ENCODE results near the gene METTL22.

Gene METTL22

DNA sequence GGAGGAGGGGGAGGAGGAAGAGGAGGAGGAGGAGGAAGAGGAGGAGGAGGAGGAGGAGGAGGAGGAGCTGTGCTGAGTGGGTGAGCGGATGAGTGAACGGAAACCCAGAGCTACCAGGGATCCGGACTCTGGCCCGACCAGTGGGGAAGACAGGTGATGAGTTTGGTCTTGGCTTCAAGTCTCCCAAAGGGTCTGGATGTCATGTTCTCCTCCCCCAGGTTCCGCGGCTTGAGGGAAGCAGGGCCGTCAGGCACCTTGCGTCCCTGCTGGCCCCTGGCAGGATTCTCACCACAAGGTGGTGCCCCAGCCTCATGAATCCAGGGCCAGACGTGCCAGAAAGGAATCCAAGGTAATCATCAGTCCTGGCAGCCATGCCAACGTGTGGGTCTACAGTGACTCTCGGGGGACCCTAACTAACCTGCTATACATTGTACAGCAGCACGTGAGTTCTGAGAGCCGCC, 39.4 kb downstream of the METTL22 start:
- no peaks in the 10 kb centered on the region for H3K4me1 ChIP-seq (ENCODE audit: control insufficient read depth, insufficient read depth, low read length)
- no peak overlapping the region for H3K4me2 ChIP-seq (ENCODE audit: low read length)
- peaks cover 7% of the 10 kb centered on the region for H3K27me3 ChIP-seq (ENCODE audit: control insufficient read depth, insufficient read depth, low read length)
- H3K36me3 ChIP-seq (ENCODE audit: insufficient read depth, low read length) = no peaks in the 10 kb centered on the region
- H3K4me3 ChIP-seq (ENCODE audit: low read length) = no peak overlapping the region
- H3K9ac ChIP-seq (ENCODE audit: low read depth, low read length) = no peak overlapping the region
- no peaks in the 10 kb centered on the region for H3K9me3 ChIP-seq (replicated peaks; ENCODE audit: low read length)

DNA sequence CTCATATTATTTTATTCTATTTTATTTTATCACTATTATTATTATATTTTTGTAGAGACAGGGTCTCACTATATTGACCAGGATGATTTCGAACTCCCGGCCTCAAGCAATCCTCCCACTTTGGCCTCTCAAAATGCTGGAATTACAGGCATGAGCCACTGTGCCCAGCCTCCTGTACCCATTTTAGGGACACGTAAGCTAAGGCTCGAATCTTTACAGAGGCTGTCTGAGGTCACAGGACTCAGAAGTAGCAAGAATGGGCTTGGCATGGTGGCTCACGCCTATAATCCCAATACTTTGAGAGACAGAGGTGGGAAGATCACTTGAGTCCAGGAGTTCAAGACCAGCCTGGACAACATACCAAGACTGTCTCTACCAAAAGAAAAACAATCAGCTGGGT, 40.2 kb downstream of the METTL22 start:
- Histone ChIP-seq H3K9me3 (replicated peaks; ENCODE audit: low read length) (no peaks in the 10 kb centered on the region), H3K27me3 (ENCODE audit: control insufficient read depth, insufficient read depth, low read length) (peaks cover 7% of the 10 kb centered on the region), H3K9ac (ENCODE audit: low read depth, low read length) (no peak overlapping the region), H3K4me1 (ENCODE audit: control insufficient read depth, insufficient read depth, low read length) (no peaks in the 10 kb centered on the region), H3K4me2 (ENCODE audit: low read length) (no peak overlapping the region), H3K4me3 (ENCODE audit: low read length) (no peak overlapping the region), H3K36me3 (ENCODE audit: insufficient read depth, low read length) (no peaks in the 10 kb centered on the region)

DNA sequence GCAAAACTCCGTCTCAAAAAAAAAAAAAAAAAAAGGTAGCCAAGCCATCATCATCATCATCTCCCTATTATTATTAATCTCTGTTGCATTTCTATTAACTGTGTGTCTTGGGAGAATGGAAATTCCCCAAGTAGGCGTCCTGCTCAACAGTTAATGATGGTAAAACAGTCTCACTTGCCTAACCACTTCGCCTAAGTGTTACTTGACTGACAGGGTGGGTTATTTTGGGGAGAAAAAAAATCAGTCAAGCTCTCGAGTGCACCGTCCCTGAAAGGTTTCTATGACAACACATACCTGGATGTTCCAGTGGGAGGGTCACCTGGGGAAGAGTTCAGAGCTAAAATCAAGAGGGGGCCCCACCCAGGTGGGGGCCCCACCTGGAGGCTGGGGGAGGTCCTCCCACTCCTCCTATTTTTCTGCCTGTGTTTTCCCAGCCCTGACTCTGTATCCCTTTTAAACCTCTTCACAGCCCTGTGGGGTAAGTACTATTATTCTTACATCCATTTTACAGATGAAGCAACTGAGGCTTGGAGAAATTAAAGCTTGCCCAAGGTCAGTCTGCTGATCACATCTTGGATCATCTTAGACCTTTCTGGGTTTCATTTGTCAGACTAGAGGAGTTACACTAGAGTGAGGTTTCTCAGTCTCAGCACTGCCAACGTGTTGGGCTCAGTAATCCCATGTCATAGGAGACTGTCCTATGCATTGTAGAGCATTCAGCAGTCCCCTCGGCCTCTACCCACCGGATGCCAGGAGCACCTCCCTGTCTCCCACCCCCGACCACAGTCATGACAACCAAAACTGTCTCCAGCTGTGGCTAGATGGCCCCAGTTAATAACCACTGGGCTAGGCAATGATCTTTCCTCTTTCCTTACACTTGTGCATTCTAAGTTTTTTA, 41.9 kb downstream of the METTL22 start:
- no peaks in the 10 kb centered on the region for H3K36me3 ChIP-seq (ENCODE audit: insufficient read depth, low read length)
- H3K4me3 ChIP-seq (ENCODE audit: low read length) = no peak overlapping the region
- H3K4me2 ChIP-seq (ENCODE audit: low read length) = no peak overlapping the region
- H3K4me1 ChIP-seq (ENCODE audit: control insufficient read depth, insufficient read depth, low read length) = no peaks in the 10 kb centered on the region
- H3K9me3 ChIP-seq (replicated peaks; ENCODE audit: low read length) = no peaks in the 10 kb centered on the region
- H3K9ac ChIP-seq (ENCODE audit: low read depth, low read length) = no peak overlapping the region
- peaks cover 5% of the 10 kb centered on the region for H3K27me3 ChIP-seq (ENCODE audit: control insufficient read depth, insufficient read depth, low read length)

GRCh38 chr16:8665529-8665928, 44.0 kb downstream of the METTL22 start:
- Histone ChIP-seq H3K27me3 (ENCODE audit: control insufficient read depth, insufficient read depth, low read length) (peaks cover 4% of the 10 kb centered on the region), H3K4me3 (ENCODE audit: low read length) (no peak overlapping the region), H3K36me3 (ENCODE audit: insufficient read depth, low read length) (no peaks in the 10 kb centered on the region), H3K4me2 (ENCODE audit: low read length) (no peak overlapping the region), H3K4me1 (ENCODE audit: control insufficient read depth, insufficient read depth, low read length) (no peaks in the 10 kb centered on the region), H3K9me3 (replicated peaks; ENCODE audit: low read length) (no peaks in the 10 kb centered on the region), H3K9ac (ENCODE audit: low read depth, low read length) (no peak overlapping the region)

DNA sequence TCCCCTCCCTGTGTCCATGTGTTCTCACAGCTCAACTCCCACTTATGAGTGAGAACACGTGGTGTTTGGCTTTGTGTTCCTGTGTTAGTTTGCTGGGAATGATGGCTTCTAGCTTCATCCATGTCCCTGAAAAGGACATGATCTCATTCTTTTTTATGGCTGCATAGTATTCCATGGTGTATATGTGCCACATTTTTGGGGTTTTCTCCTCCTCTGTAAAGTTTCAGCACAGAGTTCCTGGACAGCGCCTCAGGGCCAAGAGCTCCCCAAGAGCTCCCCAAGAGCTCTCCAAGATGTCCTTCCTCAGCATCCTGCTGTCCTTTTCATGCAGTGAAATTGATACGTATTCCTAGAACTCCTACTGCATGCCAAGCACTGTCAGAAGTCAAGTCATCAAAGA, 46.0 kb downstream of the METTL22 start:
- no peaks in the 10 kb centered on the region for H3K27me3 ChIP-seq (ENCODE audit: control insufficient read depth, insufficient read depth, low read length)
- no peaks in the 10 kb centered on the region for H3K36me3 ChIP-seq (ENCODE audit: insufficient read depth, low read length)
- no peak overlapping the region for H3K9ac ChIP-seq (ENCODE audit: low read depth, low read length)
- no peaks in the 10 kb centered on the region for H3K4me1 ChIP-seq (ENCODE audit: control insufficient read depth, insufficient read depth, low read length)
- H3K9me3 ChIP-seq (replicated peaks; ENCODE audit: low read length) = no peaks in the 10 kb centered on the region
- no peak overlapping the region for H3K4me2 ChIP-seq (ENCODE audit: low read length)
- H3K4me3 ChIP-seq (ENCODE audit: low read length) = no peak overlapping the region

DNA sequence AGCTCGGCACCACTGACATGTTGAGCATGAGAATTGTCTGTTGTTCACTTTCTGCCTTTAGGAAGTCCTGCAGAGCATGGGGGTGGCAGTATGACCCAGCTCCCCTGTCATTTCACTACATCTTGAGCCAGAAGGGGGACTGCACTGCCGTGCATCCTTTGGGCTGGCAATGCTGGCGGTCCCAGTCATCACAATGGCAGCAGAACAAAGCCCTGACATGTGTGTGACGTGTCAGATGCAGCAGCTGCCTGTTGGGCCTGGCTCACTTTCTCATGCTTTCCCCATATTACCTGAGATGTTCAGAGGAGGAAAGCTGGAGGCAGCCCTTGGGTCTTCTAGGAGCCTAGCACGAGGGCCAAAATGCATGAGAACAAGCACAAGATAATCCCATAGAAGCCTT, 46.6 kb downstream of the METTL22 start:
- no peaks in the 10 kb centered on the region for H3K27me3 ChIP-seq (ENCODE audit: control insufficient read depth, insufficient read depth, low read length)
- H3K9me3 ChIP-seq (replicated peaks; ENCODE audit: low read length) = no peaks in the 10 kb centered on the region
- H3K4me2 ChIP-seq (ENCODE audit: low read length) = no peak overlapping the region
- H3K4me1 ChIP-seq (ENCODE audit: control insufficient read depth, insufficient read depth, low read length) = no peaks in the 10 kb centered on the region
- no peaks in the 10 kb centered on the region for H3K36me3 ChIP-seq (ENCODE audit: insufficient read depth, low read length)
- H3K9ac ChIP-seq (ENCODE audit: low read depth, low read length) = no peak overlapping the region
- no peak overlapping the region for H3K4me3 ChIP-seq (ENCODE audit: low read length)

GRCh38 chr16:8669481-8669880, 48.0 kb downstream of the METTL22 start:
- Histone ChIP-seq H3K27me3 (ENCODE audit: control insufficient read depth, insufficient read depth, low read length) (no peaks in the 10 kb centered on the region), H3K9me3 (replicated peaks; ENCODE audit: low read length) (no peaks in the 10 kb centered on the region), H3K36me3 (ENCODE audit: insufficient read depth, low read length) (no peaks in the 10 kb centered on the region), H3K4me1 (ENCODE audit: control insufficient read depth, insufficient read depth, low read length) (no peaks in the 10 kb centered on the region), H3K4me3 (ENCODE audit: low read length) (no peak overlapping the region), H3K9ac (ENCODE audit: low read depth, low read length) (no peak overlapping the region), H3K4me2 (ENCODE audit: low read length) (no peak overlapping the region)

GRCh38 chr16:8670014-8670560, 48.6 kb downstream of the METTL22 start:
- no peak overlapping the region for H3K4me3 ChIP-seq (ENCODE audit: low read length)
- H3K9me3 ChIP-seq (replicated peaks; ENCODE audit: low read length) = no peaks in the 10 kb centered on the region
- no peaks in the 10 kb centered on the region for H3K27me3 ChIP-seq (ENCODE audit: control insufficient read depth, insufficient read depth, low read length)
- H3K4me2 ChIP-seq (ENCODE audit: low read length) = no peak overlapping the region
- H3K4me1 ChIP-seq (ENCODE audit: control insufficient read depth, insufficient read depth, low read length) = peaks cover 4% of the 10 kb centered on the region
- H3K36me3 ChIP-seq (ENCODE audit: insufficient read depth, low read length) = no peaks in the 10 kb centered on the region
- H3K9ac ChIP-seq (ENCODE audit: low read depth, low read length) = no peak overlapping the region

DNA sequence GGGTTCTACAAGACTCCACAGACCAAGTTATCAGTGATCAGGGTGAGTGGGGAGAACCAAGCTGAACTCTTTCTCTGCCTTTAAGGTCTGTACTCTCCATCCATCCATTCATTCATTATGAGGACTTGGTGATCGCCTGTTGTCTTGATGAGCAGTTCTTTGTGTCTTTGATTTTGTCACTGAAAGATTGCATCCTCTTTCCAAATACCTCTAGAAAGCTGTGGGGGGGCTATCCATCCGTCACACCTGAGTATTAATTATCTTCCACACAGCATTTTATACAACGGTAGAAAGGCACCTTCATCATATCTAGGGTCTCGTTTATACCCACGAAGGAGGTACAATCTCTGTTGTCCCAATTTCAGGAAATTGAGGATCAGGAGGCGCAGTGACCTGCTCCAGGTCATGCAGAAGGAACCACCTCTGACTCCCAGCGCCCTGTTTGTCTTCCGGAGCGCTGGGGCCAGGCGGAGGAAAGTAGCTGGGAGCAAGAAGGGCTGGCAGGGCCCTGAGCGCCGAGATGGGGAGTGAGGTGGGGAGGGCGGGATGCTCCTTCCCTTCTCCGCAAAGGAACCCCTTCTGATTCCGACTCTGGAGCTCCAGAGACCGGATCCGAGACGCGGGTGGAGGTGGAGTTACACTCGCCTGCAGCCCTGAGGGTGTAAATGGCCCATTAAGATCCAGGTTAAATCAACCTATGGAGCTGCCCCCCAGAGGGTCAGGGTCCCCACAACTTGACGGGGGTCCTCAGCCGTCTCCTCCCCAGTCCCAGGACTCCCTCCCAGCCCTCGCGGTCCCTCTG, 52.3 kb downstream of the METTL22 start:
- no peaks in the 10 kb centered on the region for H3K9me3 ChIP-seq (replicated peaks; ENCODE audit: low read length)
- no peaks in the 10 kb centered on the region for H3K36me3 ChIP-seq (ENCODE audit: insufficient read depth, low read length)
- H3K27me3 ChIP-seq (ENCODE audit: control insufficient read depth, insufficient read depth, low read length) = peaks cover 9% of the 10 kb centered on the region
- H3K4me2 ChIP-seq (ENCODE audit: low read length) = peak overlapping the region; percentile 98
- peaks cover 10% of the 10 kb centered on the region for H3K4me1 ChIP-seq (ENCODE audit: control insufficient read depth, insufficient read depth, low read length)
- H3K9ac ChIP-seq (ENCODE audit: low read depth, low read length) = no peak overlapping the region
- peak overlapping the region; percentile 87 for H3K4me3 ChIP-seq (ENCODE audit: low read length)

- peak within 1 kb of the TSS; percentile 76 for H3K9ac ChIP-seq (ENCODE audit: low read depth, low read length)
- H3K27me3 ChIP-seq (ENCODE audit: control insufficient read depth, insufficient read depth, low read length) = peaks cover 9% of the 10 kb centered on the region
- no peaks in the 10 kb centered on the region for H3K9me3 ChIP-seq (replicated peaks; ENCODE audit: low read length)
- peak within 1 kb of the TSS; percentile 98 for H3K4me2 ChIP-seq (ENCODE audit: low read length)
- H3K4me1 ChIP-seq (ENCODE audit: control insufficient read depth, insufficient read depth, low read length) = peaks cover 10% of the 10 kb centered on the region
- H3K4me3 ChIP-seq (ENCODE audit: low read length) = peak within 1 kb of the TSS; percentile 87
- H3K36me3 ChIP-seq (ENCODE audit: insufficient read depth, low read length) = no peaks in the 10 kb centered on the region
These were observed 53.0 kb downstream of the METTL22 start, which contains the start of gene ABAT for GRCh38 chr16:8674413-8675022. Gene ABAT (plus strand): TSS chr16:8674617. CDS start chr16:8735740, 61,123 bp downstream.

Measured in skeletal muscle satellite cell (primary cell).